Natural killer cell (primary cell): Measurements from ENCODE around the gene RPS17. TPM values are rescaled to one million over a fixed set of nuclear protein-coding genes. Genes with fewer than 3 reads are reported as not detected.

Experiments used
- ATAC-seq, 3 donors: fragments of 150-1000 bp in 2 of 3; fragments of 200-7000 bp in 1 of 3; cut with Tn5 transposase; 1 replicate in 1 of 3; 2 replicates in 2 of 3; pipeline ENCODE4 v1.10.0; 2021; ENCODE audit warnings: mild to moderate bottlenecking in 2 of 3, moderate library complexity in 2 of 3
- DNase-seq, 2 donors: peaks; one replicate each; pipeline versions ENCODE4 v3.0.0 to v3.0.0-alpha.2; 2013 to 2021; ENCODE audit warnings: mixed read lengths in 1 of 2
- H3K27ac ChIP-seq: one replicate; pipeline ENCODE4 v1.5.1; 2013; ENCODE audit warnings: mild to moderate bottlenecking, low read length
- H3K27me3 ChIP-seq: one replicate; pipeline ENCODE4 v1.6.1; 2013; ENCODE audit warnings: low read length; ENCODE audit not compliant: control insufficient read depth, insufficient read depth
- H3K36me3 ChIP-seq: one replicate; pipeline ENCODE4 v1.6.1; 2013; ENCODE audit warnings: low read length; ENCODE audit not compliant: control insufficient read depth, insufficient read depth
- H3K4me1 ChIP-seq: one replicate; pipeline ENCODE4 v1.6.1; 2013; ENCODE audit warnings: low read length; ENCODE audit not compliant: control insufficient read depth, insufficient read depth
- H3K4me3 ChIP-seq: one replicate; pipeline ENCODE4 v1.5.1; 2013; ENCODE audit warnings: low read length
- H3K9me3 ChIP-seq: one replicate; pipeline ENCODE4 v1.6.1; 2013; ENCODE audit warnings: low read length; ENCODE audit not compliant: control insufficient read depth, insufficient read depth
- H3K27ac Mint-ChIP-seq, 2 donors: one replicate each; pipeline ENCODE4 v1.8.0; 2022; ENCODE audit warnings: mild to moderate bottlenecking in 2 of 2, mixed read lengths in 2 of 2, moderate library complexity in 1 of 2
- H3K27me3 Mint-ChIP-seq, 2 donors: one replicate each; pipeline ENCODE4 v1.8.0; 2022; ENCODE audit warnings: low read depth in 2 of 2, mixed read lengths in 2 of 2
- H3K36me3 Mint-ChIP-seq: one replicate; pipeline ENCODE4 v1.8.0; 2022; ENCODE audit warnings: mixed read lengths
- H3K4me1 Mint-ChIP-seq, 2 donors: one replicate each; pipeline ENCODE4 v1.8.0; 2022; ENCODE audit warnings: mixed read lengths in 2 of 2
- H3K4me3 Mint-ChIP-seq: one replicate; pipeline ENCODE4 v1.8.0; 2022; ENCODE audit warnings: mild to moderate bottlenecking, moderate library complexity, mixed read lengths
- H3K9me3 Mint-ChIP-seq, 2 donors: one replicate each; pipeline ENCODE4 v1.8.0; 2022; ENCODE audit warnings: mixed read lengths in 2 of 2
- WGBS: methylation state at CpG from one replicate; pipeline ENCODE4 v1.1.7; 2013; ENCODE audit warnings: missing lambda C conversion rate; ENCODE audit not compliant: insufficient coverage; 5-methylcytosine and 5-hydroxymethylcytosine counted together
- intact Hi-C: fragments of 100-400 bp; cut with micrococcal nuclease; formaldehyde crosslinking; loops from one replicate; pipeline ENCODE4 v1.14.2; 2022
- total RNA-seq, 4 donors: library from RNA; stranded (reverse); fragments of 120-200 nt in 1 of 4; gene quantifications; one replicate each; pipeline versions ENCODE4 v1.2.3 to v1.2.4, GENCODE V29; 2013 to 2022
- TF ChIP-seq, protein P1 (sequence below): fragments of 200-600 bp; IDR thresholded peaks from one replicate; pipeline ENCODE4 v1.8.0; 2022; ENCODE audit warnings: antibody characterized with exemption

RPS17 gene
- total RNA-seq, 3 donors from 2014 or later (not counting 1 experiment from before 2014, with no cell fraction given): 1,035 to 1,314 (median 1,130) TPM

DNA sequence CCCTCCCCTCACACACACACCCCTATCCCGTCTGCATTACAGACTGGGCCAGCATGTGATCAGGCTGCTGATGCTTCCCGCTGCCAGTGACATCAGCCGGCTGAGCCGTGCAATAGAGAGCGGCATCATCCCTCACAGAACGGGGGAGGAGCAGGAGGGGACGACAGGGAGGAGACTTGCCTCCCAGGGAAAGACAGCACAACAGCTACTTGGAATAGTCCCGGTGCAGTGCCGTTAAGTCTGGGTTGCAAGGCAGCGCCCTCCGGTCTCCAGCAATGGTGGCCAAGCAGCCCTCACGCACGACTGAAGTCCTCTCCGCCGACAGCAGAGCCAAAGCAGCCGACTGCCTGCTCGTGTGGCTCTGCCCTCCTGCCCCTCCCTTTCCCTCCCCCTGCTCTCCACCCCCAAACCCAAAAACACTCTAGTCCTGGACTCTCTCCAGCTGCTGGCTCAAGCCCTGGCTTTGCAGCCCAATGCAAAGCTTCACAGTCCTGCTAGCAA, 31.5 kb upstream of the RPS17 start:
- DNase-seq (no peak), ATAC-seq (peak in 1 of 3 donors; percentile 21)
- Mint-ChIP-seq H3K27ac (no peak overlapping the region), H3K4me1 (no peaks in the 10 kb centered on the region), H3K4me3 (no peak overlapping the region), H3K36me3 (no peaks in the 10 kb centered on the region), H3K27me3 (peaks cover 23 to 42% of the 10 kb centered on the region in 2 donors), H3K9me3 (no peaks in the 10 kb centered on the region)
- Histone ChIP-seq H3K4me1 (no peaks in the 10 kb centered on the region), H3K36me3 (no peaks in the 10 kb centered on the region), H3K9me3 (no peaks in the 10 kb centered on the region), H3K27ac (no peak overlapping the region), H3K27me3 (peaks cover 3% of the 10 kb centered on the region), H3K4me3 (no peak overlapping the region)
- intact Hi-C loops: no loop called here
- TF ChIP-seq, protein P1, sequence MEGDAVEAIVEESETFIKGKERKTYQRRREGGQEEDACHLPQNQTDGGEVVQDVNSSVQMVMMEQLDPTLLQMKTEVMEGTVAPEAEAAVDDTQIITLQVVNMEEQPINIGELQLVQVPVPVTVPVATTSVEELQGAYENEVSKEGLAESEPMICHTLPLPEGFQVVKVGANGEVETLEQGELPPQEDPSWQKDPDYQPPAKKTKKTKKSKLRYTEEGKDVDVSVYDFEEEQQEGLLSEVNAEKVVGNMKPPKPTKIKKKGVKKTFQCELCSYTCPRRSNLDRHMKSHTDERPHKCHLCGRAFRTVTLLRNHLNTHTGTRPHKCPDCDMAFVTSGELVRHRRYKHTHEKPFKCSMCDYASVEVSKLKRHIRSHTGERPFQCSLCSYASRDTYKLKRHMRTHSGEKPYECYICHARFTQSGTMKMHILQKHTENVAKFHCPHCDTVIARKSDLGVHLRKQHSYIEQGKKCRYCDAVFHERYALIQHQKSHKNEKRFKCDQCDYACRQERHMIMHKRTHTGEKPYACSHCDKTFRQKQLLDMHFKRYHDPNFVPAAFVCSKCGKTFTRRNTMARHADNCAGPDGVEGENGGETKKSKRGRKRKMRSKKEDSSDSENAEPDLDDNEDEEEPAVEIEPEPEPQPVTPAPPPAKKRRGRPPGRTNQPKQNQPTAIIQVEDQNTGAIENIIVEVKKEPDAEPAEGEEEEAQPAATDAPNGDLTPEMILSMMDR: no peak
- WGBS: 9% methylated on average over 17 of the region's 17 CpGs

DNA sequence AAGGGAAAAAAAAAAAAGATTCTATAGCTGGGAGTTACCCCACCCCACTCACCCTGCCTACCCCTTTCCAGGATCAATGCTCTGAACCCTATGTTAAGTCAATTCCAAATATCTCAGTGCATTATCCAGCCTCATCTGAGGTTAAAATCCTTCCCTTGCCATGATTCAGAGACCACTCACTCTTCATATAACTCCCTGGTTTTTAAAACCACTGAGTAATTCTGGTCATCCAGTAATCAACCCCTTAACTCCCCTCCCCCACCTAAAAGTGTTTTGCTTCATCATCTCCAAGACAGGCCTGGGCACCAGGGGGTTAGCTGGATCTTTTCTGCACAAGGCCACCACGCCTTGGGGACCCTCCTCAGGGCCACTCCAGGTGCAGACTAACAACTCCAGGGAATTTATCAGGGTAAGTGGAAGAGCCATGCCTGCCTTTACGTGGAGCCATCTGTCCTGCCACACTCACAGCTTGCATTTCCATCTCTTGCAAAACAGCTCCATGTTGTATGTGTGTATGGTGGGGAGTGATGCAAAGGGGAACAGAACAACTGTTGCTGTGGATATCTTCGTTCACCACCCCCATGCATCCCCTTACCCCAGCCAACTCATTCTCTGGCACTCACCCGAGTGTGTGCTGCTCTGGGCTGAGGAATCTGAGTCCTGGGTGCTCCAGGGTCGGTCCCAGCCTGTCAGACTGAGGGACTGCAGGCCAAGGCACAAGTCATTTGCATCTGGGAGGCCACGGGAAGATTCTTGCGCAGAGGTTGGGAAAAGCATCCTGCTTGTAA, 30.7 kb upstream of the RPS17 start:
- Mint-ChIP-seq H3K4me3 (no peak overlapping the region), H3K36me3 (no peaks in the 10 kb centered on the region), H3K4me1 (no peaks in the 10 kb centered on the region), H3K27me3 (peaks cover 28 to 40% of the 10 kb centered on the region in 2 donors), H3K27ac (no peak overlapping the region), H3K9me3 (no peaks in the 10 kb centered on the region)
- intact Hi-C loops: no loop called here
- TF ChIP-seq, protein P1: no peak
- no peaks in the 10 kb centered on the region for H3K36me3 ChIP-seq
- H3K4me1 ChIP-seq: no peaks in the 10 kb centered on the region
- H3K27ac ChIP-seq: no peak overlapping the region
- H3K4me3 ChIP-seq: no peak overlapping the region
- ATAC-seq (no peak), DNase-seq (no peak)
- H3K27me3 ChIP-seq: peaks cover 3% of the 10 kb centered on the region
- 74% methylated on average over 7 of the region's 7 CpGs for WGBS
- H3K9me3 ChIP-seq: no peaks in the 10 kb centered on the region

DNA sequence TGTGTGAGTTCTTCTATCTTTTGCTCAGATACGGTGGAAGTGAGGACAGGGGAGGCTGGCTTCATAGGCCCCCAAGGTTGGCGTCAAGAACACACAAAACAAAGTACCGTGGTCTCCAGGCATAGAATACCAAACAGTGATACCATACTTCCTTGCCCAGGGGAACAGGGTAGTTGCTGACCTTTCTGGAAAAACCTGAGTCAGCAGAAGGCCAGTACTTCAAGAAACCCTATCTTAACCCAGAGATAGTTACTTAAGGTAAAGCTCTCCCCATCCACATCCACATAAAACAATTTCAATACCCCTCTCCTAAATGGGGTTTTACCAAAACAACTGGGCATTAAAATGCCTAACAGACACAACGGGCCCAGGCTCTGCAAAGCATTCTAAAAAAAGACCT, 29.6 kb upstream of the RPS17 start:
- Mint-ChIP-seq H3K27ac (no peak overlapping the region), H3K27me3 (peaks cover 23 to 30% of the 10 kb centered on the region in 2 donors), H3K9me3 (no peaks in the 10 kb centered on the region), H3K36me3 (no peaks in the 10 kb centered on the region), H3K4me3 (no peak overlapping the region), H3K4me1 (no peaks in the 10 kb centered on the region)
- 91% methylated on average over 4 of the region's 4 CpGs for WGBS
- DNase-seq (no peak), ATAC-seq (no peak)
- Histone ChIP-seq H3K4me3 (no peak overlapping the region), H3K4me1 (no peaks in the 10 kb centered on the region), H3K36me3 (no peaks in the 10 kb centered on the region), H3K9me3 (no peaks in the 10 kb centered on the region), H3K27ac (no peak overlapping the region), H3K27me3 (peaks cover 3% of the 10 kb centered on the region)
- intact Hi-C loops: no loop called here
- TF ChIP-seq, protein P1: no peak
